IMR-90 (cell line): ENCODE measurements around the gene SQSTM1.

Experiments used
- CTCF ChIP-seq: conservative IDR thresholded peaks from 2 replicates; pipeline ENCODE4 v1.5.1; 2012; ENCODE audit warnings: mild to moderate bottlenecking, low read depth, low read length, improper control_type of control experiment
- RFX5 ChIP-seq: IDR thresholded peaks from 2 replicates; pipeline ENCODE4 v1.8.0; 2012; ENCODE audit warnings: low read depth, mild to moderate bottlenecking, low read length, moderate library complexity

DNA sequence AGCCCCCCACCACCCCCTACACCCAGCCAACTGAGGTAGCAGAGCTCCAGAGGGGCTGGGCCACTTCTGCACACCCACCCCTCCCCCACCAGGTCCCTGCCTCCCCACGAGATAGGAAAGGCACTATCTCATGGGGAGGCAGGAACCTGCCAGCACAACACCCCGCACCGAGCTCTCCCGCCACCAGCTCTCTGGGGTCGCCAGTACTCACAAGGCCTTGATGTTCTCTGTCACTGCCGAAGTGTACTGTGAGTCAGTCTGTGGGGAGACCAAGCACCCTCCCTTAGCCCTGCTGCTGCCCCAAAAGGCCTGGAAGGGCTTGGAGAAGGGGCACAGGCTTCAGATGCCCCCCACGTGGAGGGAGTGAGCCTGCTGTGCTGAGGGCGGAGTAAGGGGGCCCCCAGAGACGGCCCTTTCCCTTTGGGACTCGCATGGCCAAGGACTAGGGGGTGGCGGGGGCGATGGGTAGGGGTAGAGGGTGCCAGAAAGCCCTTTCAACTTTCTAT, 20.0 kb upstream of the SQSTM1 start:
- TF ChIP-seq RFX5: no peak
- TF ChIP-seq CTCF: no peak
